ENCODE results near the gene FAU.

Gene FAU

DNA sequence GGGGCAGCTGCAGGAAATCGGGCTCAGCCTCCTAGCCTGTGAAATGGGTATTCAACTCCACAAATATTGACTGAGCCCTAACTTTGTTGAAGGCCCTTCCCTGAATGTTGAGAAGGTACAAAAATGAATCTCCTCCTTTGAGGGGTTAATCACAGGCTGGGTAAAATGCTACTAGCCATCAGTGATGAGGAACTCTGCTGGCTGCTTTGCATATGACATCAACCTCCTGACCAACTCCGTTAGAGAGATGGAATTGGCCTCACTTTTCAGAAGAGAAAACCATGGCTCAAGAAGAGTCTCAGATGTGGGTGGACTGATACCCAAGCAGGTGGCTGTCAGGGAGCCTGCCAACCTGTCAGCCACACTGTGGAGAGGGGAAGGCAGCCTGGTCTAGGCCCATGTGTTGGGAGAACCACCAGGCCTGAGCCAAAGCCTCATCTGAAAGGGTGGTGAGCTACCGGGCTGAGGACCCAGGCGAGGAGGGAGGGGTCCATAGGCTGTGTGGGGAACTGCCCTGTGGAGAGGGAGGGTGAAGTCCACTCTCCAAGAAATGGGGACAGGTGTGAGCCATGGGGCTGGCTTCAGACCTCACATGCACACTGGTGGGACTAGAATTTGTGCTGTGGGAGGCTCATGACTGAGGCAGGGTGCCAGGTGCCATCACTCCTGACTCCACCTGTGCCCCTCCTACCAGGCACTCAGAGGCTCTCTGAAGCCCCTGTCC, 49.9 kb downstream of the FAU start:
- no peak for DNase-seq
